Loucy (cell line): ENCODE results near the gene WDR7.

Source experiments
- EZH2phosphoT487 ChIP-seq: fragments of 200-600 bp; IDR thresholded peaks from 2 replicates; pipeline ENCODE4 v1.6.1; 2018; ENCODE audit warnings: antibody characterized with exemption, mild to moderate bottlenecking, moderate library complexity, borderline replicate concordance
- TF ChIP-seq, protein P1 (sequence below): fragments of 200-600 bp; sonication (generic); conservative IDR thresholded peaks from 2 replicates; pipeline ENCODE4 v1.5.1; 2014; ENCODE audit warnings: mild to moderate bottlenecking, antibody characterized with exemption, low read length

DNA sequence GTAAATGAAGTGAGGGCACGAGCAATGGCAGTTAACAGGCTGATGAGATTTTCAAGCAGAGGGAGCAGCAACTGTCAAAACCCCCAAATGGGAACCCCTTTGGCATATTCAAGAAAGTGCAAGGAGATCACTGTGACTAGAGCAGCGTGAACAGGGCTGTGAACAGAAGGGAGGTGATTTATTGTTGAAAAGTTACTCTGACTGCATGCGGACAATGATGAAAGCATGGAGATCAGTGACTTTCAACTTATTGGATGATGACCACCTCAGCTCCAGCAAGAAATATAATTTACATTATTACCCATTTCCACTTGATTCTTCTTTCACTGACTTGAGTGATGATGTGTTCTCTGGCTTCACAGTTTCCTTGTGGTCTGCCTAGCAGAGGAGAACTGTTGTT, 308.0 kb downstream of the WDR7 start:
- TF ChIP-seq, protein P1, sequence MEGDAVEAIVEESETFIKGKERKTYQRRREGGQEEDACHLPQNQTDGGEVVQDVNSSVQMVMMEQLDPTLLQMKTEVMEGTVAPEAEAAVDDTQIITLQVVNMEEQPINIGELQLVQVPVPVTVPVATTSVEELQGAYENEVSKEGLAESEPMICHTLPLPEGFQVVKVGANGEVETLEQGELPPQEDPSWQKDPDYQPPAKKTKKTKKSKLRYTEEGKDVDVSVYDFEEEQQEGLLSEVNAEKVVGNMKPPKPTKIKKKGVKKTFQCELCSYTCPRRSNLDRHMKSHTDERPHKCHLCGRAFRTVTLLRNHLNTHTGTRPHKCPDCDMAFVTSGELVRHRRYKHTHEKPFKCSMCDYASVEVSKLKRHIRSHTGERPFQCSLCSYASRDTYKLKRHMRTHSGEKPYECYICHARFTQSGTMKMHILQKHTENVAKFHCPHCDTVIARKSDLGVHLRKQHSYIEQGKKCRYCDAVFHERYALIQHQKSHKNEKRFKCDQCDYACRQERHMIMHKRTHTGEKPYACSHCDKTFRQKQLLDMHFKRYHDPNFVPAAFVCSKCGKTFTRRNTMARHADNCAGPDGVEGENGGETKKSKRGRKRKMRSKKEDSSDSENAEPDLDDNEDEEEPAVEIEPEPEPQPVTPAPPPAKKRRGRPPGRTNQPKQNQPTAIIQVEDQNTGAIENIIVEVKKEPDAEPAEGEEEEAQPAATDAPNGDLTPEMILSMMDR, result no peak
- no peak for TF ChIP-seq EZH2phosphoT487
